GM12878 (cell line): ENCODE results near the gene FAM76A. TPM values are rescaled to one million over a fixed set of nuclear protein-coding genes. Genes with fewer than 3 reads are reported as not detected.

Experiments used
- ATAC-seq: fragments of 200-7000 bp; cut with Tn5 transposase; 3 replicates; pipeline ENCODE4 v1.9.1; 2020; ENCODE audit warnings: mild to moderate bottlenecking, moderate library complexity
- BruUV-seq: library from RNA; stranded (reverse); fragments of 400-500 nt; replicated peaks from 2 replicates; lab custom pipeline; 2021; lab: Mats Ljungman, UMichigan
- CTCF ChIA-PET: fragments of 300-600 bp; sonication (Branson Sonifier 250); formaldehyde crosslinking; extraction: SDS; loops from one replicate; lab custom pipeline; 2021; ENCODE audit warnings: inconsistent platforms; lab: Yijun Ruan, JAX
- POLR2A ChIA-PET: fragments of 350-600 bp; formaldehyde crosslinking; extraction: SDS; loops from one replicate; lab custom pipeline; 2021; ENCODE audit warnings: inconsistent platforms; lab: Charles Lee
- RAD21 ChIA-PET: fragments of 300-600 bp; sonication (Branson Sonifier 250); formaldehyde crosslinking; loops from one replicate; lab custom pipeline; 2023; ENCODE audit warnings: antibody characterized with exemption; ENCODE audit not compliant: unreplicated experiment; lab: Charles Lee
- SMC1A ChIA-PET: fragments of 300-600 bp; sonication (Branson Sonifier 250); formaldehyde crosslinking; loops from one replicate; lab custom pipeline; 2023; ENCODE audit not compliant: unreplicated experiment, uncharacterized antibody; lab: Charles Lee
- DNase-seq: peaks from one replicate; pipeline ENCODE4 v3.0.0-alpha.2; 2011; ENCODE audit warnings: low read depth, low spot score
- FAIRE-seq: peaks from 3 replicates; lab custom pipeline; 2011; peaks lifted over from hg19 to GRCh38; lab: Jason Lieb, UNC
- H2AFZ ChIP-seq: 2 replicates; pipeline ENCODE4 v1.6.0; 2011; ENCODE audit warnings: low read depth, low read length, control low read depth; ENCODE audit not compliant: control insufficient read depth
- H3K27ac ChIP-seq: 2 replicates; pipeline ENCODE4 v1.5.1; 2011; ENCODE audit warnings: control low read depth; ENCODE audit not compliant: control insufficient read depth, insufficient read depth
- H3K27me3 ChIP-seq, 2 experiments: replicated peaks in 1 of 2; 2 replicates each; pipeline versions ENCODE4 v1.6.0 to v1.6.1; 2011; ENCODE audit warnings: low read length in 1 of 2; ENCODE audit not compliant: control insufficient read depth in 2 of 2, insufficient read depth in 2 of 2
- H3K36me3 ChIP-seq, 2 experiments: 2 replicates each; pipeline ENCODE4 v1.5.1; 2011; ENCODE audit warnings: low read length in 1 of 2; ENCODE audit not compliant: control insufficient read depth in 2 of 2, insufficient read depth in 2 of 2
- H3K4me1 ChIP-seq: 2 replicates; pipeline ENCODE4 v1.6.1; 2011; ENCODE audit warnings: mild to moderate bottlenecking, low read length, moderate library complexity, mixed read lengths; ENCODE audit not compliant: control insufficient read depth, insufficient read depth
- H3K4me2 ChIP-seq: 2 replicates; pipeline ENCODE4 v1.6.0; 2011; ENCODE audit warnings: control low read depth; ENCODE audit not compliant: control insufficient read depth, insufficient read depth
- H3K4me3 ChIP-seq: fragments of 200-600 bp; sonication (generic); 2 replicates; pipeline ENCODE4 v1.5.1; 2016
- H3K79me2 ChIP-seq: 2 replicates; pipeline ENCODE4 v1.6.0; 2011; ENCODE audit warnings: low read length; ENCODE audit not compliant: control insufficient read depth, insufficient read depth
- H3K9ac ChIP-seq: 2 replicates; pipeline ENCODE4 v1.8.0; 2011; ENCODE audit warnings: low read length, control low read depth, mixed read lengths; ENCODE audit not compliant: control insufficient read depth, insufficient read depth
- H3K9me3 ChIP-seq: replicated peaks from 3 replicates; pipeline ENCODE4 v1.5.1; 2011; ENCODE audit warnings: mild to moderate bottlenecking, low read length; ENCODE audit not compliant: control insufficient read depth, insufficient read depth
- H4K20me1 ChIP-seq: 2 replicates; pipeline ENCODE4 v1.6.0; 2011; ENCODE audit not compliant: control insufficient read depth, insufficient read depth
- CHD2 ChIP-seq: IDR thresholded peaks from 2 replicates; pipeline ENCODE4 v1.6.1; 2011; ENCODE audit warnings: low read depth, low read length, improper control_type of control experiment, borderline replicate concordance
- HCFC1 ChIP-seq: fragments of 150-350 bp; IDR thresholded peaks from 2 replicates; pipeline ENCODE4 v1.6.1; 2014; ENCODE audit warnings: low read length
- PML ChIP-seq: IDR thresholded peaks from 2 replicates; pipeline ENCODE4 v1.6.1; 2012; ENCODE audit warnings: low read length, inconsistent platforms
- ZBED1 ChIP-seq: IDR thresholded peaks from 2 replicates; pipeline ENCODE4 v1.6.1; 2016; ENCODE audit warnings: borderline replicate concordance
- WGBS: methylation state at CpG from one replicate; pipeline ENCODE4 v1.1.6; 2016; ENCODE audit warnings: low lambda C conversion rate; ENCODE audit not compliant: insufficient replicate concordance, insufficient coverage; ENCODE audit errors: missing lambda C conversion rate; 5-methylcytosine and 5-hydroxymethylcytosine counted together
- in situ Hi-C: fragments of 300-500 bp; cut with MboI; formaldehyde crosslinking; loops from 9 replicates; pipeline ENCODE4 v1.14.3; 2018; ENCODE audit warnings: mixed read lengths
- intact Hi-C: fragments of 100-400 bp; cut with micrococcal nuclease; formaldehyde crosslinking; loops from one replicate; pipeline ENCODE4 v1.14.2; 2022; ENCODE audit not compliant: unreplicated experiment
- polyA plus RNA-seq, 11 experiments: library from polyadenylated mRNA; depleted of rRNA in 4 of 11; unstranded in 6 of 11; stranded (reverse) in 5 of 11; fragments of >200 nt; fragmentation: Nextera tagmentation in 4 of 11; fragmentation: Illumina TruSeq in 1 of 11; extraction: Ambion mirVana in 4 of 11; extraction: Trizol in 1 of 11; gene quantifications; 1 replicate in 1 of 11; 2 replicates in 10 of 11; pipeline versions ENCODE4 v1.2.1 to v1.2.3, GENCODE V29; 2011 to 2016; ENCODE audit warnings: inconsistent platforms in 2 of 11, missing spikeins in 2 of 11, low read depth in 1 of 11
- total RNA-seq, 4 experiments: library from RNA; depleted of rRNA in 3 of 4; stranded (reverse); fragments of >200 nt in 3 of 4; fragmentation: Illumina TruSeq in 1 of 4; extraction: Trizol in 1 of 4; gene quantifications; 2 replicates each; pipeline versions ENCODE4 v1.2.1 to v1.2.3, GENCODE V29; 2013 to 2021
- TF ChIP-seq, protein P1 (sequence below), 3 experiments: IDR thresholded peaks in 2 of 3; conservative IDR thresholded peaks in 1 of 3; 2 replicates each; pipeline ENCODE4 v1.5.1; 2011; ENCODE audit warnings: low read depth in 3 of 3, low read length in 3 of 3, mild to moderate bottlenecking in 3 of 3, control low read depth in 2 of 3, moderate library complexity in 2 of 3, inconsistent platforms in 1 of 3, mixed read lengths in 1 of 3; ENCODE audit not compliant: control insufficient read depth in 2 of 3, insufficient read depth in 1 of 3; ENCODE audit errors: extremely low read depth in 1 of 3
- TF ChIP-seq, protein P2 (sequence below): fragments of 450-650 bp; formaldehyde crosslinking; IDR thresholded peaks from 2 replicates; pipeline ENCODE4 v1.5.0; 2022; ENCODE audit warnings: mild to moderate bottlenecking, missing genetic modification characterization
- TF ChIP-seq, protein P3 (sequence below): fragments of 150-350 bp; IDR thresholded peaks from 2 replicates; pipeline ENCODE4 v1.6.1; 2014; ENCODE audit warnings: mild to moderate bottlenecking, low read depth, low read length
- TF ChIP-seq, protein P4 (sequence below): fragments of 450-650 bp; IDR thresholded peaks from 2 replicates; pipeline ENCODE4 v1.6.1; 2016; ENCODE audit warnings: mild to moderate bottlenecking, moderate library complexity, borderline replicate concordance

The FAM76A gene
- total and polyA plus RNA-seq, 10 of the 15 experiments (the other 5 are each of a cell fraction or from before 2014, with no cell fraction given), result 5.4 to 13.4 (median 7.6) TPM

DNA sequence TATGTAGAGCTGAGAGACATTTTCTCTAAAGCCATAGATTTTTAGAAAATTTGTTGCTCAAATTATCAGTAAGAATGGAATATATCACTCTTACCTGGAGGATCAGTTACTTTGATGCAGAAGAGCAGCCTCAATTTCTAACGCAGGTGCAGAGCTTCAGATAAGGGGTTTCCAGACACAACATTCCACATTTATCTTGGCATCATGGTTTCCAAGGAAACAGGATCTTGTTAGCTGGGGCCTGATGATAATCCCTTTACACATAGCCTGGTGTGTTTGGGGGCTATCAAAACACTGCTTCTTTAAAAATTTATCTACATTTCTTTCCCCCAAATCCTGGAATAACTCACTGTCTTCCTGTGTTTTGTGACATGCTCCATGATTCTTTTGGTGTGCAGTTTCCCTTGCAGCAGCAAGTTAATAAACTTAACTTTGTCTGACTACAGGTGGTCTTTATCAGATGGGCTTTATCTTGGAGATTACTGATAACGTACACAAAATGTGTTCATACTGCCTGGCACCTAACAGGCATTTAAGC, 44.6 kb downstream of the FAM76A start:
- no peak overlapping the region for H3K9ac ChIP-seq
- SMC1A ChIA-PET, result interaction anchor here (1.1 to 5.4 kb wide), 5 partner anchors 9 to 63 kb away, joined by 3 to 35 read pairs (median 3); no protein-coding TSS in a partner anchor
- peaks cover 24% of the 10 kb centered on the region for H3K79me2 ChIP-seq
- no peak overlapping the region for H2AFZ ChIP-seq
- H3K36me3 ChIP-seq, result no peaks in the 10 kb centered on the region; a peak in 1 of 4 replicates
- CTCF ChIA-PET, result interaction anchor here (0.7 to 1.8 kb wide), 3 partner anchors 45 to 101 kb away, joined by 3 to 4 read pairs (median 3); partner anchors contain the start of gene FAM76A
- H3K9me3 ChIP-seq, result no peaks in the 10 kb centered on the region
- no peaks in the 10 kb centered on the region for H3K4me1 ChIP-seq
- H3K27me3 ChIP-seq, result no peaks in the 10 kb centered on the region
- in situ Hi-C loops (no loop called here), intact Hi-C loops (loop anchor here (5.0 to 10.0 kb wide), 2 partner anchors 98 to 474 kb away; partner anchors contain the start of gene IFI6)
- H3K27ac ChIP-seq, result no peak overlapping the region
- no TSS peak for BruUV-seq
- H3K4me3 ChIP-seq, result no peak overlapping the region
- ATAC-seq (no peak), DNase-seq (no peak), FAIRE-seq (no peak)
- WGBS, result 98% methylated on average over 2 of the region's 2 CpGs
- H4K20me1 ChIP-seq, result no peaks in the 10 kb centered on the region
- RAD21 ChIA-PET, result interaction anchor here (0.6 kb wide), 1 partner anchor 405 kb away, joined by 5 read pairs; no protein-coding TSS in a partner anchor
- no peak overlapping the region for H3K4me2 ChIP-seq
- POLR2A ChIA-PET, result no interaction called here
- TF ChIP-seq, protein P1, sequence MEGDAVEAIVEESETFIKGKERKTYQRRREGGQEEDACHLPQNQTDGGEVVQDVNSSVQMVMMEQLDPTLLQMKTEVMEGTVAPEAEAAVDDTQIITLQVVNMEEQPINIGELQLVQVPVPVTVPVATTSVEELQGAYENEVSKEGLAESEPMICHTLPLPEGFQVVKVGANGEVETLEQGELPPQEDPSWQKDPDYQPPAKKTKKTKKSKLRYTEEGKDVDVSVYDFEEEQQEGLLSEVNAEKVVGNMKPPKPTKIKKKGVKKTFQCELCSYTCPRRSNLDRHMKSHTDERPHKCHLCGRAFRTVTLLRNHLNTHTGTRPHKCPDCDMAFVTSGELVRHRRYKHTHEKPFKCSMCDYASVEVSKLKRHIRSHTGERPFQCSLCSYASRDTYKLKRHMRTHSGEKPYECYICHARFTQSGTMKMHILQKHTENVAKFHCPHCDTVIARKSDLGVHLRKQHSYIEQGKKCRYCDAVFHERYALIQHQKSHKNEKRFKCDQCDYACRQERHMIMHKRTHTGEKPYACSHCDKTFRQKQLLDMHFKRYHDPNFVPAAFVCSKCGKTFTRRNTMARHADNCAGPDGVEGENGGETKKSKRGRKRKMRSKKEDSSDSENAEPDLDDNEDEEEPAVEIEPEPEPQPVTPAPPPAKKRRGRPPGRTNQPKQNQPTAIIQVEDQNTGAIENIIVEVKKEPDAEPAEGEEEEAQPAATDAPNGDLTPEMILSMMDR (IDR thresholded peaks at IDR 0.05 in 2 of 3, conservative IDR thresholded peaks at IDR 0.05 in 1 of 3; ENCODE audit: control insufficient read depth in 2 of 3, extremely low read depth in 1 of 3, insufficient read depth in 1 of 3, low read depth in 3 of 3, low read length in 3 of 3), result no peak
- no peak for TF ChIP-seq PML
- TF ChIP-seq, protein P2, sequence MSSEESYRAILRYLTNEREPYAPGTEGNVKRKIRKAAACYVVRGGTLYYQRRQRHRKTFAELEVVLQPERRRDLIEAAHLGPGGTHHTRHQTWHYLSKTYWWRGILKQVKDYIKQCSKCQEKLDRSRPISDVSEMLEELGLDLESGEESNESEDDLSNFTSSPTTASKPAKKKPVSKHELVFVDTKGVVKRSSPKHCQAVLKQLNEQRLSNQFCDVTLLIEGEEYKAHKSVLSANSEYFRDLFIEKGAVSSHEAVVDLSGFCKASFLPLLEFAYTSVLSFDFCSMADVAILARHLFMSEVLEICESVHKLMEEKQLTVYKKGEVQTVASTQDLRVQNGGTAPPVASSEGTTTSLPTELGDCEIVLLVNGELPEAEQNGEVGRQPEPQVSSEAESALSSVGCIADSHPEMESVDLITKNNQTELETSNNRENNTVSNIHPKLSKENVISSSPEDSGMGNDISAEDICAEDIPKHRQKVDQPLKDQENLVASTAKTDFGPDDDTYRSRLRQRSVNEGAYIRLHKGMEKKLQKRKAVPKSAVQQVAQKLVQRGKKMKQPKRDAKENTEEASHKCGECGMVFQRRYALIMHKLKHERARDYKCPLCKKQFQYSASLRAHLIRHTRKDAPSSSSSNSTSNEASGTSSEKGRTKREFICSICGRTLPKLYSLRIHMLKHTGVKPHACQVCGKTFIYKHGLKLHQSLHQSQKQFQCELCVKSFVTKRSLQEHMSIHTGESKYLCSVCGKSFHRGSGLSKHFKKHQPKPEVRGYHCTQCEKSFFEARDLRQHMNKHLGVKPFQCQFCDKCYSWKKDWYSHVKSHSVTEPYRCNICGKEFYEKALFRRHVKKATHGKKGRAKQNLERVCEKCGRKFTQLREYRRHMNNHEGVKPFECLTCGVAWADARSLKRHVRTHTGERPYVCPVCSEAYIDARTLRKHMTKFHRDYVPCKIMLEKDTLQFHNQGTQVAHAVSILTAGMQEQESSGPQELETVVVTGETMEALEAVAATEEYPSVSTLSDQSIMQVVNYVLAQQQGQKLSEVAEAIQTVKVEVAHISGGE (CRISPR knock-in tag), result no peak
- TF ChIP-seq, protein P3, sequence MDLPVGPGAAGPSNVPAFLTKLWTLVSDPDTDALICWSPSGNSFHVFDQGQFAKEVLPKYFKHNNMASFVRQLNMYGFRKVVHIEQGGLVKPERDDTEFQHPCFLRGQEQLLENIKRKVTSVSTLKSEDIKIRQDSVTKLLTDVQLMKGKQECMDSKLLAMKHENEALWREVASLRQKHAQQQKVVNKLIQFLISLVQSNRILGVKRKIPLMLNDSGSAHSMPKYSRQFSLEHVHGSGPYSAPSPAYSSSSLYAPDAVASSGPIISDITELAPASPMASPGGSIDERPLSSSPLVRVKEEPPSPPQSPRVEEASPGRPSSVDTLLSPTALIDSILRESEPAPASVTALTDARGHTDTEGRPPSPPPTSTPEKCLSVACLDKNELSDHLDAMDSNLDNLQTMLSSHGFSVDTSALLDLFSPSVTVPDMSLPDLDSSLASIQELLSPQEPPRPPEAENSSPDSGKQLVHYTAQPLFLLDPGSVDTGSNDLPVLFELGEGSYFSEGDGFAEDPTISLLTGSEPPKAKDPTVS, result no peak
- no peak for TF ChIP-seq HCFC1
- TF ChIP-seq CHD2, result no peak
- TF ChIP-seq, protein P4, sequence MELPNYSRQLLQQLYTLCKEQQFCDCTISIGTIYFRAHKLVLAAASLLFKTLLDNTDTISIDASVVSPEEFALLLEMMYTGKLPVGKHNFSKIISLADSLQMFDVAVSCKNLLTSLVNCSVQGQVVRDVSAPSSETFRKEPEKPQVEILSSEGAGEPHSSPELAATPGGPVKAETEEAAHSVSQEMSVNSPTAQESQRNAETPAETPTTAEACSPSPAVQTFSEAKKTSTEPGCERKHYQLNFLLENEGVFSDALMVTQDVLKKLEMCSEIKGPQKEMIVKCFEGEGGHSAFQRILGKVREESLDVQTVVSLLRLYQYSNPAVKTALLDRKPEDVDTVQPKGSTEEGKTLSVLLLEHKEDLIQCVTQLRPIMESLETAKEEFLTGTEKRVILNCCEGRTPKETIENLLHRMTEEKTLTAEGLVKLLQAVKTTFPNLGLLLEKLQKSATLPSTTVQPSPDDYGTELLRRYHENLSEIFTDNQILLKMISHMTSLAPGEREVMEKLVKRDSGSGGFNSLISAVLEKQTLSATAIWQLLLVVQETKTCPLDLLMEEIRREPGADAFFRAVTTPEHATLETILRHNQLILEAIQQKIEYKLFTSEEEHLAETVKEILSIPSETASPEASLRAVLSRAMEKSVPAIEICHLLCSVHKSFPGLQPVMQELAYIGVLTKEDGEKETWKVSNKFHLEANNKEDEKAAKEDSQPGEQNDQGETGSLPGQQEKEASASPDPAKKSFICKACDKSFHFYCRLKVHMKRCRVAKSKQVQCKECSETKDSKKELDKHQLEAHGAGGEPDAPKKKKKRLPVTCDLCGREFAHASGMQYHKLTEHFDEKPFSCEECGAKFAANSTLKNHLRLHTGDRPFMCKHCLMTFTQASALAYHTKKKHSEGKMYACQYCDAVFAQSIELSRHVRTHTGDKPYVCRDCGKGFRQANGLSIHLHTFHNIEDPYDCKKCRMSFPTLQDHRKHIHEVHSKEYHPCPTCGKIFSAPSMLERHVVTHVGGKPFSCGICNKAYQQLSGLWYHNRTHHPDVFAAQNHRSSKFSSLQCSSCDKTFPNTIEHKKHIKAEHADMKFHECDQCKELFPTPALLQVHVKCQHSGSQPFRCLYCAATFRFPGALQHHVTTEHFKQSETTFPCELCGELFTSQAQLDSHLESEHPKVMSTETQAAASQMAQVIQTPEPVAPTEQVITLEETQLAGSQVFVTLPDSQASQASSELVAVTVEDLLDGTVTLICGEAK, result no peak
- TF ChIP-seq ZBED1, result no peak
